GM23338 (cell line): ENCODE results near the gene FRYL. TPM values are rescaled to one million over a fixed set of nuclear protein-coding genes. Genes with fewer than 3 reads are reported as not detected.

Source experiments
- ATAC-seq: fragments of 200-7000 bp; cut with Tn5 transposase; 3 replicates; pipeline ENCODE4 v1.9.1; 2020
- DNase-seq: peaks from one replicate; pipeline ENCODE4 v3.0.0-alpha.2; 2015; ENCODE audit warnings: low spot score
- H2AFZ ChIP-seq: fragments of 200-600 bp; sonication (generic); 2 replicates; pipeline ENCODE4 v1.8.0; 2016; ENCODE audit warnings: antibody characterized with exemption, mild to moderate bottlenecking, moderate library complexity
- H3F3A ChIP-seq: fragments of 200-600 bp; sonication (generic); replicated peaks from 2 replicates; pipeline ENCODE4 v1.8.0; 2017; ENCODE audit warnings: antibody characterized with exemption, mixed run types, low read depth
- H3K27ac ChIP-seq: fragments of 200-600 bp; sonication (generic); 2 replicates; pipeline ENCODE4 v1.6.1; 2016; ENCODE audit warnings: low read depth
- H3K27me3 ChIP-seq: fragments of 200-600 bp; sonication (generic); 2 replicates; pipeline ENCODE4 v1.8.0; 2016; ENCODE audit warnings: mild to moderate bottlenecking, mixed run types, moderate library complexity; ENCODE audit not compliant: insufficient read depth
- H3K36me3 ChIP-seq: fragments of 200-600 bp; sonication (generic); 2 replicates; pipeline ENCODE4 v1.8.0; 2016; ENCODE audit warnings: mild to moderate bottlenecking; ENCODE audit not compliant: insufficient read depth
- H3K4me1 ChIP-seq: fragments of 200-600 bp; sonication (generic); 2 replicates; pipeline ENCODE4 v1.8.0; 2016; ENCODE audit warnings: mild to moderate bottlenecking, moderate library complexity; ENCODE audit not compliant: insufficient read depth
- H3K4me2 ChIP-seq: fragments of 200-600 bp; sonication (generic); 2 replicates; pipeline ENCODE4 v1.7.1; 2017; ENCODE audit warnings: mixed run types
- H3K4me3 ChIP-seq: fragments of 200-600 bp; sonication (generic); 2 replicates; pipeline ENCODE4 v1.6.1; 2016; ENCODE audit warnings: mixed run types
- H3K79me2 ChIP-seq: fragments of 200-600 bp; sonication (generic); replicated peaks from 2 replicates; pipeline ENCODE4 v1.8.0; 2017; ENCODE audit warnings: mild to moderate bottlenecking; ENCODE audit not compliant: insufficient read depth
- H3K9me2 ChIP-seq: fragments of 200-600 bp; sonication (generic); 2 replicates; pipeline ENCODE4 v1.8.0; 2017; ENCODE audit not compliant: insufficient read depth
- H4K20me1 ChIP-seq: fragments of 200-600 bp; sonication (generic); replicated peaks from 2 replicates; pipeline ENCODE4 v1.8.0; 2017; ENCODE audit warnings: mild to moderate bottlenecking; ENCODE audit not compliant: insufficient read depth
- H3K27ac Mint-ChIP-seq: 2 replicates; pipeline ENCODE4 v1.8.0; 2020; ENCODE audit warnings: inconsistent platforms, mild to moderate bottlenecking, moderate library complexity, mixed read lengths
- H3K27me3 Mint-ChIP-seq: 3 replicates; pipeline ENCODE4 v1.8.0; 2022; ENCODE audit warnings: low read depth, mild to moderate bottlenecking, moderate library complexity, mixed read lengths, inconsistent platforms; ENCODE audit not compliant: insufficient read depth, poor library complexity
- H3K36me3 Mint-ChIP-seq: 3 replicates; pipeline ENCODE4 v1.8.0; 2021; ENCODE audit warnings: low read depth, mild to moderate bottlenecking, inconsistent platforms, moderate library complexity, mixed read lengths
- H3K4me1 Mint-ChIP-seq: 3 replicates; pipeline ENCODE4 v1.8.0; 2020; ENCODE audit warnings: mild to moderate bottlenecking, inconsistent platforms, mixed read lengths
- H3K4me3 Mint-ChIP-seq: 3 replicates; pipeline ENCODE4 v1.8.0; 2021; ENCODE audit warnings: moderate library complexity, mild to moderate bottlenecking, inconsistent platforms, mixed read lengths
- H3K9me3 Mint-ChIP-seq: 3 replicates; pipeline ENCODE4 v1.8.0; 2020; ENCODE audit warnings: moderate library complexity, mild to moderate bottlenecking, inconsistent platforms, mixed read lengths
- CREB1 ChIP-seq: fragments of 250-450 bp; sonication (Bioruptor Pico); IDR thresholded peaks from 2 replicates; pipeline ENCODE4 v1.5.0; 2020; ENCODE audit warnings: low read depth, mild to moderate bottlenecking, moderate library complexity
- EZH2 ChIP-seq: fragments of 200-600 bp; sonication (generic); IDR thresholded peaks from one replicate; pipeline ENCODE4 v1.8.0; 2017; ENCODE audit warnings: antibody characterized with exemption, mild to moderate bottlenecking, low read depth; ENCODE audit not compliant: unreplicated experiment
- EZH2phosphoT487 ChIP-seq: fragments of 200-600 bp; sonication (generic); IDR thresholded peaks from one replicate; pipeline ENCODE4 v1.8.1; 2018; ENCODE audit warnings: antibody characterized with exemption; ENCODE audit not compliant: unreplicated experiment
- JUNB ChIP-seq: IDR thresholded peaks from one replicate; pipeline ENCODE4 v1.6.1; 2016; ENCODE audit warnings: antibody characterized with exemption; ENCODE audit not compliant: unreplicated experiment
- NANOG ChIP-seq: IDR thresholded peaks from 2 replicates; pipeline ENCODE4 v1.6.1; 2016; ENCODE audit warnings: antibody characterized with exemption, borderline replicate concordance
- POLR2AphosphoS5 ChIP-seq: IDR thresholded peaks from 2 replicates; pipeline ENCODE4 v1.6.1; 2016; ENCODE audit warnings: antibody characterized with exemption, low read depth
- STAT1 ChIP-seq: IDR thresholded peaks from one replicate; pipeline ENCODE4 v1.6.1; 2016; ENCODE audit warnings: antibody characterized with exemption; ENCODE audit not compliant: unreplicated experiment
- ZNF114 ChIP-seq: fragments of 250-450 bp; sonication (Bioruptor Pico); IDR thresholded peaks from 2 replicates; pipeline ENCODE4 v1.5.0; 2020; ENCODE audit warnings: mild to moderate bottlenecking, moderate library complexity
- ZNF331 ChIP-seq: fragments of 250-450 bp; sonication (Bioruptor Pico); IDR thresholded peaks from 2 replicates; pipeline ENCODE4 v1.5.0; 2020; ENCODE audit warnings: low read depth, mild to moderate bottlenecking, moderate library complexity
- polyA plus RNA-seq: library from polyadenylated mRNA; unstranded; fragments of >200 nt; fragmentation: Nextera tagmentation; extraction: Ambion mirVana; gene quantifications from 2 replicates; pipeline ENCODE4 v1.2.1, GENCODE V29; 2016
- total RNA-seq: library from RNA; depleted of rRNA; stranded (reverse); fragments of >200 nt; shearing (Covaris generic); gene quantifications from 2 replicates; pipeline ENCODE4 v1.2.3, GENCODE V29; 2014
- TF ChIP-seq, protein P1 (sequence below), 2 experiments: fragments of 200-600 bp in 1 of 2; sonication (generic) in 1 of 2; conservative IDR thresholded peaks; 2 replicates each; pipeline versions ENCODE4 v1.5.1 to v1.6.1; 2016 to 2017; ENCODE audit warnings: antibody characterized with exemption in 2 of 2, low read depth in 2 of 2, mild to moderate bottlenecking in 2 of 2, moderate library complexity in 1 of 2
- TF ChIP-seq, protein P2 (sequence below): fragments of 250-450 bp; sonication (Bioruptor Pico); IDR thresholded peaks from 2 replicates; pipeline ENCODE4 v1.5.0; 2020; ENCODE audit warnings: mild to moderate bottlenecking, moderate library complexity
- TF ChIP-seq, protein P3 (sequence below): IDR thresholded peaks from 2 replicates; pipeline ENCODE4 v1.6.1; 2016; ENCODE audit warnings: antibody characterized with exemption
- TF ChIP-seq, protein P4 (sequence below): IDR thresholded peaks from one replicate; pipeline ENCODE4 v1.6.1; 2018; ENCODE audit warnings: antibody characterized with exemption; ENCODE audit not compliant: unreplicated experiment

Gene FRYL
- total and polyA plus RNA-seq, 2 experiments from 2014 or later = 30.7 to 53.3 TPM

DNA sequence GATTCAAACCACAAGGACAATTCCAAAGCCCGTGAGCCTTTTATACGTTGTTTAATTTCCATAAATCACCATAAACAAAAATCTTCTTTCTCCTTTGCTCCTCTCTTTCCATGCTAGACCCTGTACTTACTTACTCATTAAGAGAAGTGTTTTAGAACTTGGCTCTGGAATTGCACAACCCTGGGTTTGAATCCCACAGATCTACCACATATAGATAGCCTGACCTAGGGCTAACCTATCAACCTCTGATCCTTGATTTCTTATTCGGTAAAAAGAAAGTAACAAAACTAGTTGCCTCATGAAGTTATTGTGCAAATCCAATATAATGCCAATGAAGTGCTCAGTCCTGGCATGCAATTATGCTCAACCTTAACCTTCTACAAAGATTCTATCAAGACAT is 221.3 kb downstream of the FRYL start:
- Mint-ChIP-seq H3K9me3 (no peaks in the 10 kb centered on the region; the same call in 2 of the 3 replicates), H3K36me3 (peaks cover 52% of the 10 kb centered on the region), H3K27me3 (peaks cover 3% of the 10 kb centered on the region), H3K27ac (no peak overlapping the region), H3K4me1 (no peaks in the 10 kb centered on the region; the same call in 2 of the 3 replicates), H3K4me3 (no peak overlapping the region)
- Histone ChIP-seq H3K79me2 (no peaks in the 10 kb centered on the region), H3K27ac (no peak overlapping the region), H4K20me1 (no peaks in the 10 kb centered on the region; the same call in 1 of the 2 replicates), H3K27me3 (no peaks in the 10 kb centered on the region), H3K4me1 (no peaks in the 10 kb centered on the region), H3F3A (no peaks in the 10 kb centered on the region), H3K4me2 (no peak overlapping the region), H3K9me2 (no peaks in the 10 kb centered on the region), H3K36me3 (peaks cover 15% of the 10 kb centered on the region; the same call in 1 of the 2 replicates), H3K4me3 (no peak overlapping the region), H2AFZ (no peak overlapping the region)
- TF ChIP-seq NANOG = no peak
- TF ChIP-seq JUNB = no peak
- TF ChIP-seq EZH2phosphoT487 = no peak
- no peak for TF ChIP-seq POLR2AphosphoS5
- TF ChIP-seq, protein P1, sequence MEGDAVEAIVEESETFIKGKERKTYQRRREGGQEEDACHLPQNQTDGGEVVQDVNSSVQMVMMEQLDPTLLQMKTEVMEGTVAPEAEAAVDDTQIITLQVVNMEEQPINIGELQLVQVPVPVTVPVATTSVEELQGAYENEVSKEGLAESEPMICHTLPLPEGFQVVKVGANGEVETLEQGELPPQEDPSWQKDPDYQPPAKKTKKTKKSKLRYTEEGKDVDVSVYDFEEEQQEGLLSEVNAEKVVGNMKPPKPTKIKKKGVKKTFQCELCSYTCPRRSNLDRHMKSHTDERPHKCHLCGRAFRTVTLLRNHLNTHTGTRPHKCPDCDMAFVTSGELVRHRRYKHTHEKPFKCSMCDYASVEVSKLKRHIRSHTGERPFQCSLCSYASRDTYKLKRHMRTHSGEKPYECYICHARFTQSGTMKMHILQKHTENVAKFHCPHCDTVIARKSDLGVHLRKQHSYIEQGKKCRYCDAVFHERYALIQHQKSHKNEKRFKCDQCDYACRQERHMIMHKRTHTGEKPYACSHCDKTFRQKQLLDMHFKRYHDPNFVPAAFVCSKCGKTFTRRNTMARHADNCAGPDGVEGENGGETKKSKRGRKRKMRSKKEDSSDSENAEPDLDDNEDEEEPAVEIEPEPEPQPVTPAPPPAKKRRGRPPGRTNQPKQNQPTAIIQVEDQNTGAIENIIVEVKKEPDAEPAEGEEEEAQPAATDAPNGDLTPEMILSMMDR (conservative IDR thresholded peaks at IDR 0.05; ENCODE audit: low read depth in 2 of 2) = no peak
- TF ChIP-seq EZH2 = no peak
- TF ChIP-seq CREB1 (CRISPR knock-in tag) = no peak
- TF ChIP-seq, protein P2, sequence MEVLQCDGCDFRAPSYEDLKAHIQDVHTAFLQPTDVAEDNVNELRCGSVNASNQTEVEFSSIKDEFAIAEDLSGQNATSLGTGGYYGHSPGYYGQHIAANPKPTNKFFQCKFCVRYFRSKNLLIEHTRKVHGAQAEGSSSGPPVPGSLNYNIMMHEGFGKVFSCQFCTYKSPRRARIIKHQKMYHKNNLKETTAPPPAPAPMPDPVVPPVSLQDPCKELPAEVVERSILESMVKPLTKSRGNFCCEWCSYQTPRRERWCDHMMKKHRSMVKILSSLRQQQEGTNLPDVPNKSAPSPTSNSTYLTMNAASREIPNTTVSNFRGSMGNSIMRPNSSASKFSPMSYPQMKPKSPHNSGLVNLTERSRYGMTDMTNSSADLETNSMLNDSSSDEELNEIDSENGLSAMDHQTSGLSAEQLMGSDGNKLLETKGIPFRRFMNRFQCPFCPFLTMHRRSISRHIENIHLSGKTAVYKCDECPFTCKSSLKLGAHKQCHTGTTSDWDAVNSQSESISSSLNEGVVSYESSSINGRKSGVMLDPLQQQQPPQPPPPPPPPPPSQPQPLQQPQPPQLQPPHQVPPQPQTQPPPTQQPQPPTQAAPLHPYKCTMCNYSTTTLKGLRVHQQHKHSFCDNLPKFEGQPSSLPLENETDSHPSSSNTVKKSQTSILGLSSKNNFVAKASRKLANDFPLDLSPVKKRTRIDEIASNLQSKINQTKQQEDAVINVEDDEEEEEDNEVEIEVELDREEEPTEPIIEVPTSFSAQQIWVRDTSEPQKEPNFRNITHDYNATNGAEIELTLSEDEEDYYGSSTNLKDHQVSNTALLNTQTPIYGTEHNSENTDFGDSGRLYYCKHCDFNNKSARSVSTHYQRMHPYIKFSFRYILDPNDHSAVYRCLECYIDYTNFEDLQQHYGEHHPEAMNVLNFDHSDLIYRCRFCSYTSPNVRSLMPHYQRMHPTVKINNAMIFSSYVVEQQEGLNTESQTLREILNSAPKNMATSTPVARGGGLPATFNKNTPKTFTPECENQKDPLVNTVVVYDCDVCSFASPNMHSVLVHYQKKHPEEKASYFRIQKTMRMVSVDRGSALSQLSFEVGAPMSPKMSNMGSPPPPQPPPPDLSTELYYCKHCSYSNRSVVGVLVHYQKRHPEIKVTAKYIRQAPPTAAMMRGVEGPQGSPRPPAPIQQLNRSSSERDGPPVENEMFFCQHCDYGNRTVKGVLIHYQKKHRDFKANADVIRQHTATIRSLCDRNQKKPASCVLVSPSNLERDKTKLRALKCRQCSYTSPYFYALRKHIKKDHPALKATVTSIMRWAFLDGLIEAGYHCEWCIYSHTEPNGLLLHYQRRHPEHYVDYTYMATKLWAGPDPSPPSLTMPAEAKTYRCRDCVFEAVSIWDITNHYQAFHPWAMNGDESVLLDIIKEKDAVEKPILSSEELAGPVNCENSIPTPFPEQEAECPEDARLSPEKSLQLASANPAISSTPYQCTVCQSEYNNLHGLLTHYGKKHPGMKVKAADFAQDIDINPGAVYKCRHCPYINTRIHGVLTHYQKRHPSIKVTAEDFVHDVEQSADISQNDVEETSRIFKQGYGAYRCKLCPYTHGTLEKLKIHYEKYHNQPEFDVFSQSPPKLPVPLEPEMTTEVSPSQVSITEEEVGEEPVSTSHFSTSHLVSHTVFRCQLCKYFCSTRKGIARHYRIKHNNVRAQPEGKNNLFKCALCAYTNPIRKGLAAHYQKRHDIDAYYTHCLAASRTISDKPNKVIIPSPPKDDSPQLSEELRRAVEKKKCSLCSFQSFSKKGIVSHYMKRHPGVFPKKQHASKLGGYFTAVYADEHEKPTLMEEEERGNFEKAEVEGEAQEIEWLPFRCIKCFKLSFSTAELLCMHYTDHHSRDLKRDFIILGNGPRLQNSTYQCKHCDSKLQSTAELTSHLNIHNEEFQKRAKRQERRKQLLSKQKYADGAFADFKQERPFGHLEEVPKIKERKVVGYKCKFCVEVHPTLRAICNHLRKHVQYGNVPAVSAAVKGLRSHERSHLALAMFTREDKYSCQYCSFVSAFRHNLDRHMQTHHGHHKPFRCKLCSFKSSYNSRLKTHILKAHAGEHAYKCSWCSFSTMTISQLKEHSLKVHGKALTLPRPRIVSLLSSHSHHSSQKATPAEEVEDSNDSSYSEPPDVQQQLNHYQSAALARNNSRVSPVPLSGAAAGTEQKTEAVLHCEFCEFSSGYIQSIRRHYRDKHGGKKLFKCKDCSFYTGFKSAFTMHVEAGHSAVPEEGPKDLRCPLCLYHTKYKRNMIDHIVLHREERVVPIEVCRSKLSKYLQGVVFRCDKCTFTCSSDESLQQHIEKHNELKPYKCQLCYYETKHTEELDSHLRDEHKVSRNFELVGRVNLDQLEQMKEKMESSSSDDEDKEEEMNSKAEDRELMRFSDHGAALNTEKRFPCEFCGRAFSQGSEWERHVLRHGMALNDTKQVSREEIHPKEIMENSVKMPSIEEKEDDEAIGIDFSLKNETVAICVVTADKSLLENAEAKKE (CRISPR knock-in tag) = no peak
- TF ChIP-seq, protein P3, sequence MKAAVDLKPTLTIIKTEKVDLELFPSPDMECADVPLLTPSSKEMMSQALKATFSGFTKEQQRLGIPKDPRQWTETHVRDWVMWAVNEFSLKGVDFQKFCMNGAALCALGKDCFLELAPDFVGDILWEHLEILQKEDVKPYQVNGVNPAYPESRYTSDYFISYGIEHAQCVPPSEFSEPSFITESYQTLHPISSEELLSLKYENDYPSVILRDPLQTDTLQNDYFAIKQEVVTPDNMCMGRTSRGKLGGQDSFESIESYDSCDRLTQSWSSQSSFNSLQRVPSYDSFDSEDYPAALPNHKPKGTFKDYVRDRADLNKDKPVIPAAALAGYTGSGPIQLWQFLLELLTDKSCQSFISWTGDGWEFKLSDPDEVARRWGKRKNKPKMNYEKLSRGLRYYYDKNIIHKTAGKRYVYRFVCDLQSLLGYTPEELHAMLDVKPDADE = no peak
- no peak for TF ChIP-seq STAT1
- TF ChIP-seq, protein P4, sequence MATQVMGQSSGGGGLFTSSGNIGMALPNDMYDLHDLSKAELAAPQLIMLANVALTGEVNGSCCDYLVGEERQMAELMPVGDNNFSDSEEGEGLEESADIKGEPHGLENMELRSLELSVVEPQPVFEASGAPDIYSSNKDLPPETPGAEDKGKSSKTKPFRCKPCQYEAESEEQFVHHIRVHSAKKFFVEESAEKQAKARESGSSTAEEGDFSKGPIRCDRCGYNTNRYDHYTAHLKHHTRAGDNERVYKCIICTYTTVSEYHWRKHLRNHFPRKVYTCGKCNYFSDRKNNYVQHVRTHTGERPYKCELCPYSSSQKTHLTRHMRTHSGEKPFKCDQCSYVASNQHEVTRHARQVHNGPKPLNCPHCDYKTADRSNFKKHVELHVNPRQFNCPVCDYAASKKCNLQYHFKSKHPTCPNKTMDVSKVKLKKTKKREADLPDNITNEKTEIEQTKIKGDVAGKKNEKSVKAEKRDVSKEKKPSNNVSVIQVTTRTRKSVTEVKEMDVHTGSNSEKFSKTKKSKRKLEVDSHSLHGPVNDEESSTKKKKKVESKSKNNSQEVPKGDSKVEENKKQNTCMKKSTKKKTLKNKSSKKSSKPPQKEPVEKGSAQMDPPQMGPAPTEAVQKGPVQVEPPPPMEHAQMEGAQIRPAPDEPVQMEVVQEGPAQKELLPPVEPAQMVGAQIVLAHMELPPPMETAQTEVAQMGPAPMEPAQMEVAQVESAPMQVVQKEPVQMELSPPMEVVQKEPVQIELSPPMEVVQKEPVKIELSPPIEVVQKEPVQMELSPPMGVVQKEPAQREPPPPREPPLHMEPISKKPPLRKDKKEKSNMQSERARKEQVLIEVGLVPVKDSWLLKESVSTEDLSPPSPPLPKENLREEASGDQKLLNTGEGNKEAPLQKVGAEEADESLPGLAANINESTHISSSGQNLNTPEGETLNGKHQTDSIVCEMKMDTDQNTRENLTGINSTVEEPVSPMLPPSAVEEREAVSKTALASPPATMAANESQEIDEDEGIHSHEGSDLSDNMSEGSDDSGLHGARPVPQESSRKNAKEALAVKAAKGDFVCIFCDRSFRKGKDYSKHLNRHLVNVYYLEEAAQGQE = no peak
- no peak for TF ChIP-seq ZNF331 (CRISPR knock-in tag)
- TF ChIP-seq ZNF114 (CRISPR knock-in tag) = no peak
- no peak for ATAC-seq
- no peak for DNase-seq
